ENCODE measurements around the gene DGKH. TPM values are rescaled to one million over a fixed set of nuclear protein-coding genes. Genes with fewer than 3 reads are reported as not detected.

The DGKH gene
- total RNA-seq, 1 donor from 2014 or later = 16.0 TPM

DNA sequence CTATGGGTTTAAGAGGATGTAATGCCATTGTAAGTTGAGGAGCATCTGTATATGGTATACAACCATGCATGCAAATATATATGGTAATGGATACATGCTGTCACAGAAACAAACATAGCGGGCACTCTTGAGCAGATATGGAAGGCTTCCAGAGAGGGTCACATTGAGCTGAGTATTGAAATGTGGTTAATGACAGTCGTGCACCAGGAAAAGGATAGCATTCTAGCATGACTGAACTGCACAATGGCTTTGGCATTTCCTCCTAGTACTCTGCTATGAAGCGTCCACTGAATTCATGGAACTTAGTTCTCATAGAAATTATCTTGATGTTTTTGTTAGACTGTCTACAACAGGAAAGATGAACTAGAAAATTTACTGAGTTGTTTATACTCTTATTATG lies 25.2 kb downstream of the DGKH start:
- no peak for DNase-seq (ENCODE audit: low spot score in 2 of 2)
- Histone ChIP-seq H3K27me3 (no peaks in the 10 kb centered on the region), H3K36me3 (no peaks in the 10 kb centered on the region), H3K4me3 (no peak overlapping the region), H3K4me1 (peaks cover 0 to 7% of the 10 kb centered on the region in 2 donors), H3K9me3 (no peaks in the 10 kb centered on the region), H3K27ac (no peak overlapping the region)
- TF ChIP-seq, protein P1, sequence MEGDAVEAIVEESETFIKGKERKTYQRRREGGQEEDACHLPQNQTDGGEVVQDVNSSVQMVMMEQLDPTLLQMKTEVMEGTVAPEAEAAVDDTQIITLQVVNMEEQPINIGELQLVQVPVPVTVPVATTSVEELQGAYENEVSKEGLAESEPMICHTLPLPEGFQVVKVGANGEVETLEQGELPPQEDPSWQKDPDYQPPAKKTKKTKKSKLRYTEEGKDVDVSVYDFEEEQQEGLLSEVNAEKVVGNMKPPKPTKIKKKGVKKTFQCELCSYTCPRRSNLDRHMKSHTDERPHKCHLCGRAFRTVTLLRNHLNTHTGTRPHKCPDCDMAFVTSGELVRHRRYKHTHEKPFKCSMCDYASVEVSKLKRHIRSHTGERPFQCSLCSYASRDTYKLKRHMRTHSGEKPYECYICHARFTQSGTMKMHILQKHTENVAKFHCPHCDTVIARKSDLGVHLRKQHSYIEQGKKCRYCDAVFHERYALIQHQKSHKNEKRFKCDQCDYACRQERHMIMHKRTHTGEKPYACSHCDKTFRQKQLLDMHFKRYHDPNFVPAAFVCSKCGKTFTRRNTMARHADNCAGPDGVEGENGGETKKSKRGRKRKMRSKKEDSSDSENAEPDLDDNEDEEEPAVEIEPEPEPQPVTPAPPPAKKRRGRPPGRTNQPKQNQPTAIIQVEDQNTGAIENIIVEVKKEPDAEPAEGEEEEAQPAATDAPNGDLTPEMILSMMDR (IDR thresholded peaks at IDR 0.05) = no peak
- intact Hi-C loops (cut with DNase I) = no loop called here

DNA sequence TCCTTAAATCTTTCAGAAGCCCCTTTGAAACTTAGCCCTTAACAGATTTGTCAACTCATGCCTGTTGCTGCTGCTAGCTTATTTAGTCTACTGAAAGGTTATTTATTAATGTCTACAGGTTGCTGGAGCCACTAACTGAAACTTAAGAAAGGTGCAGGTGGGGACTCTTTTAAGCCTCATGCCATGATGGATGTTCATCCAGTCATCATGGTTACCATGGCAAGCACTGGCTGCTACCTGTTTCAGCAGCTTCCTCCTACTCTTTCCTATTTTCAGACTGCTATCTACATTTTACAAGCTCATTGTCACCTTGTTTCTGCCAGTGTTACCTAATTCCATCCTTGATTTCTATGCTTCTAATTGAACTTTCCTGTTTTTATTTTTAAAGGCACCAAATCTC lies 27.1 kb downstream of the DGKH start:
- Histone ChIP-seq H3K4me1 (peaks cover 0 to 7% of the 10 kb centered on the region in 2 donors), H3K4me3 (no peak overlapping the region), H3K27me3 (no peaks in the 10 kb centered on the region), H3K27ac (no peak overlapping the region), H3K9me3 (no peaks in the 10 kb centered on the region), H3K36me3 (no peaks in the 10 kb centered on the region)
- intact Hi-C loops (cut with DNase I) = no loop called here
- no peak for DNase-seq (ENCODE audit: low spot score in 2 of 2)
- TF ChIP-seq, protein P1 (IDR thresholded peaks at IDR 0.05) = no peak

DNA sequence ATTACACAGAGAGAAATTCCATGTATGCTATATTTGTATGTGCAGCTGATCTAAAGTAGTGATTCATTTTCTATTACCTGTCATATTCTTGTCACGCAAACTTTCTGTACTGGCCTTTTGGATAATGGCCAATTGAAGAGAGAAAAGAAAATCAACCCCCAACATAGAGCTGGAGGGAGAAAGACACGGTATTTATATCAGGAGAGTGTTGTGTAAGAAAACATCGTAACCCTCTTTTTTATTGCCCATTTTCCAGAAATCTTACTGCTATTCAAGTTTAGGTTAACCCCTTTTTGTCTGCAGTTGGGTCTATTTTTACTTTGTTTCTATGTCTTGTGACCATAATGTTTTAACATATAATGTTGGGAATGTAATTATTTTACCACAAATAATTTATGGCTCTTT lies 27.9 kb downstream of the DGKH start:
- H3K4me1 ChIP-seq = peaks cover 0 to 7% of the 10 kb centered on the region in 2 donors
- intact Hi-C loops (cut with DNase I) = no loop called here
- TF ChIP-seq, protein P1 (IDR thresholded peaks at IDR 0.05) = no peak
- H3K9me3 ChIP-seq = no peaks in the 10 kb centered on the region
- no peaks in the 10 kb centered on the region for H3K36me3 ChIP-seq
- no peak overlapping the region for H3K4me3 ChIP-seq
- H3K27me3 ChIP-seq = no peaks in the 10 kb centered on the region
- no peak for DNase-seq (ENCODE audit: low spot score in 2 of 2)
- H3K27ac ChIP-seq = no peak overlapping the region

DNA sequence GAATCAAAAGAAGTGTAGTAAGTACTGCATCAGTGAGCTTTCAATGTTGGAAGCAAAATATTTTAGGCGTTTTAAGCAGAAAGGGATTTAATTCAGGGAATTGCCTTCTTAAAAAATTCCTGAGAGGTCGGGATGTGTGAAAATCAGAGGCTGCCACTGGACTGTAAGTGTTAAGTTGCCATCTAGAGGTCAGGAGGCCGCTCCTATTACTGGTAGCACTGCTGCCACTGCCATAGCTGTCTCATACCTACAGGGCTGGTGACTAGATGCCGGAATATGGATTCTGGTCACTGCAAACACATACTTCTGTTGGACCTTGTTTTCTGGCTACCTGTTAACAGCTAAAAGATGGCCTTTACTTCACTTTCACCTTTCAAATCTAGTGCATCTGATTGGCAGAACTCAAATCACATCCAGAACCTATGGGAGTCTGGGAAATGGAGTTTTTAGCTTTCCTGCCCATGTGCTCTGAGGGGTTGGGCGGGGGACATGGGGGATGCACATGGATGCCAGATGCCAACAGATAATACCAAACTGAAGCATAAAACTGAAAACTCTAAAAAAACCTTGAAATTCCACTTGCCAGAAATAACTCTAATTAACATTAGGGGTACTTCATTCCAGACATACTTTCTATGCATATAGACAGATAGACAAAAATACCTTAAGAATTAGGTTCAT lies 29.8 kb downstream of the DGKH start:
- no peak for DNase-seq (ENCODE audit: low spot score in 2 of 2)
- intact Hi-C loops (cut with DNase I) = no loop called here
- Histone ChIP-seq H3K4me3 (no peak overlapping the region), H3K27ac (no peak overlapping the region), H3K27me3 (no peaks in the 10 kb centered on the region), H3K9me3 (no peaks in the 10 kb centered on the region), H3K4me1 (peaks cover 0 to 7% of the 10 kb centered on the region in 2 donors), H3K36me3 (no peaks in the 10 kb centered on the region)
- TF ChIP-seq, protein P1 (IDR thresholded peaks at IDR 0.05) = no peak

DNA sequence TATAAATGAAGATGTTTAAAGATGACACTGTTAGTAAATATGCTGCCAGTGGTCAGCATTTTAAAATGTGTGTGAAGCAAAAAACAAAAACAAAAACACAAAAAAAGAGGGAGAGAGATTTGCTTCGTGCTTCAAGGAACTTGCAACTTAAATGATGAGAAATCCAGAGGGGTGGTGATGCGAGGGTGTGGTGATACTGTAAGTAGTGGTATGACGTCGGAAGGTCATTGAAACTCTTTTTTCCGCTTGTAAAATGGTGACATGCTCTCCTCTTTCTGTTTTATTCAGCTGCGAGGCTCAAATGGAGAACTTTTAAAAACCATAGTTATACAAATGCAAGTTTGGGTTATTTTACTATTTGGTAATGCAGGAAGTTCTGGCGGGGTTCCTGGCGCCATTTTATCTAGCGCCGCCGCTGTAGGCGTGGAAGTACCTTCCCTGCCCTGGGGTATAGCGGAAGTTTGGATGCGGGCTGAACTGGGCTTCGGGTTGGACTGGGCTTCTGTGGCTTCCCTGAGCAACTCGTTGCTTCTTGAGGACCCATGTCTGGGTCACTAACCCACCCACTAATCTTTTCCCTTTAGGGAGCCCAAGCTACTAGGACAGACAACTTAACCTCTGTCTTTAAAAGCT lies 34.8 kb downstream of the DGKH start:
- peaks cover 0 to 2% of the 10 kb centered on the region in 2 donors for H3K4me1 ChIP-seq
- no peak overlapping the region for H3K27ac ChIP-seq
- intact Hi-C loops (cut with DNase I) = no loop called here

More for the DNA sequence above, 34.8 kb downstream of the DGKH start:
- TF ChIP-seq, protein P1 (IDR thresholded peaks at IDR 0.05) = no peak
- no peak overlapping the region for H3K4me3 ChIP-seq
- no peaks in the 10 kb centered on the region for H3K27me3 ChIP-seq
- no peaks in the 10 kb centered on the region for H3K9me3 ChIP-seq
- DNase-seq (ENCODE audit: low spot score in 2 of 2) = no peak
- H3K36me3 ChIP-seq = no peaks in the 10 kb centered on the region

All from ascending aorta (tissue), 2 donors.